Measurements from ENCODE around the gene PCBD1.
A peak's percentile ranks its signal among the peaks of the same experiment; 100 is the strongest.
"Not testable (repeated sequence)": the region's sequence is repeated elsewhere in the genome, so short reads cannot be mapped to it uniquely, and the experiment has no call there.

PCBD1 gene

DNA sequence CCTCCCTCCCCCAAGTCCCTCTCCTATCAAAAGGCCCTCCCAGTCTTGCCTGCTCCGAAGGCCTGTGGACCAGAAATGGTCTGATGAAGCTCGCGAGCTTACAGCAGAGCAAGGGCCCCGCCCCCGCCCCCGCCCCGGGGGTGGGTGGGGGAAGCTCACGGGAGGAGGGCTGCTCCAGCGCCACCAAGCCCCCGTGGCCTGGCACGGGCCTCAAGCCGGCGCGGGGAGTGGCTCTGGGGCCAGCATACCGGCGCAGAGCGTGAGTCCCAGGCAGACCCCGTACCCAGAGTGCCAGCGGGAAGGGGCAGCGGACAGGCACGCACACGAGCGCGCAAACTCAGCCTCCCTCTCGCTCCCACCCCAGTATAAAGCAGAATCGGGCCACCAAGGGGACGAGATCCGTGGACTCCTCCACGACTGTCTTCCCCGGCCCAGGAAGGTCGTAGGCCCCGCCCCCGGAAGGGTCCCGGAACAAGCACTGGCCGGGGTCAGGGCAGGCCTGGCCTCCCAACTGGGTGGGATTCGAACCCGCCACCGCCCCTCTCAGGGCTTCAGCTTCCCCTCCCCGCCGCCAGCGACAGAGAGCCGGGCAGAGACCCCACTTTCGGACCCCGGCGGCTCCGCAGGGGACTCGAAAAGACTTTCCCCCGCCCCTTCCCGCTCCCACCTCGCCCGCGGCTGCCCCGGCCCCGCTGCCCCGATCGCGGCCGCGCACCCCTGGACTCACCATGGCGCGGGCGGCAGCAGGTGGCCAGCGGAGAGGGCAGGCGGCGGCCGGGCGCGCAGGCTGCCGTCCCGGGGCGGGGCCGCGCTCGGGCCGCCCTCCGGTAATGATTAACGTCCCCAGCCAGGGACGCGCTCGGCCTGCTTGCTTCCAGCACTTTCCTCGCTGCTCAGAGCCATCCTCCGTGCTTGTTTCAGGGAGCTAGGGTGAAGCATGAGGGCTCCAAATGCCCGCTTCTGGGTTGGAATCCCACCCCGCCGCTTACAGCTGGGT is at the start of gene PCBD1:
Gene PCBD1, minus strand, starts transcription at position 762 of the 997 bp plus-strand sequence. Its CDS starts 32 bp downstream, at position 730.
- peak; percentile 51 for DNase-seq

- DNase-seq: no peak
Measured at GRCh38 chr10:70937661-70938060, 49.3 kb upstream of the PCBD1 start.

DNA sequence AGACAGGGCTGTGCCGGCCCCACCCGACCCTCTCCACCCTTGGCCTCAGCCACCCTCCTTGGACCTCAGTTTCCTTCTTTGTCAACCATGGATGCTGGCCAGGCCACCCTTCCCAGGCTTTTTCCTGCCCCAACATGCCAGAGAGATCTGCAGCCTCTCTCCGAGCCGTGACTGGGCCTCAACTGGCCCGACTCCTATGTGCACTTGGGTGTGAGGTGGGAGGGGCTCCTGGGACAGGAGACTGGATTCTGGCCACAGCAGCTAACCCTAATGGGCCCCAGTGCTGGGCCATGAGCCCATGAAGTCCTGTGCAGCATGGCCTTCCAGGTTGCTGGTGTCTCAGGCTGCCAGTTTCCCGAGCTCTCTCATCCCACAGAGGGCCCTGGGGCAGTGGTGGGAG is 47.7 kb upstream of the PCBD1 start:
- DNase-seq: no peak

GRCh38 chr10:70935631-70936030 is 47.3 kb upstream of the PCBD1 start:
- no peak for DNase-seq

DNA sequence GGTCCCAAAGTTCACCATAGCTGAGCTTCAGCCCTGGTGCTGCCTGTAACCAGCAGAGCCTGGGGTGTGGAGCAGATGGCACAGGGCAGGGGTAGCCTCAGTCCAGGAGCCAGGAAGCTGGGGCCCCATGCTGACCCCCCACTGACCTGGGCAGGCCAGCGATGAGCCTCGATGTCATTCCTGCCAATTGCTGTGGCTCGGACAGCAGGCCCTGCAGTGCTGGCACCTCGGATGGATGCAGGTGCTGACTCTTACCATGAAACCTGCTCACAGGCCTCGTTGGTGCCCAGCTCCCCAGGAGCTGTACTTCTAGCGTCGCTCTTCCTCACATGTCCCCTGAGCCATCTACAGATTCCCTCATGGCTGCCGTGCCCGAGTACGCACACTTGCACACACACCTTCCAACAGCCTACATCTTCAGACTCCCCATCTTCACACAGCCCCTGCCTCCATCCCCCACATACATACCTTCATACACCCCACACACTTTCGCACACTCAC is 46.8 kb upstream of the PCBD1 start:
- DNase-seq: no peak

DNA sequence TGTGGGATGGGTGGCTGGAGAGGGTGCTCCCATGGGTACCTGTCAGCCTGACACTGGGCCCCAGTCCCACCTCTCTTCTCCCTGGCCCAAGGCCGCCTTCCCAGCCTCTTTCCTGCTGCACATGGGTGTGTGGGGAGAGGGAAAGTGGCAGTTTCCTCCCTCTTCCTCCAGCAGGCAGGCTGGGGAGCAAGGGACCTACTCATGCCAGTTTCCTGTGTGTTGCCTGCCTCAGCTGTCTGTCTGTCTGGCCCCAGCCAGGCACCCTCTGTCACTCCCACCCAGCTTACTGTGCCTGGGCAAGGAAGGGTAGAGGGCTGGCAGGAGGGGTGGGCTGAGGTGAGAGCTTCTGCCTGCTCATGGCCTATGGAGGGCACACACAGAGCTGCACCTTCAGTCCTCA is 46.3 kb upstream of the PCBD1 start:
- no peak for DNase-seq

- DNase-seq: no peak
Measured at GRCh38 chr10:70932392-70933196, 44.2 kb upstream of the PCBD1 start.

DNA sequence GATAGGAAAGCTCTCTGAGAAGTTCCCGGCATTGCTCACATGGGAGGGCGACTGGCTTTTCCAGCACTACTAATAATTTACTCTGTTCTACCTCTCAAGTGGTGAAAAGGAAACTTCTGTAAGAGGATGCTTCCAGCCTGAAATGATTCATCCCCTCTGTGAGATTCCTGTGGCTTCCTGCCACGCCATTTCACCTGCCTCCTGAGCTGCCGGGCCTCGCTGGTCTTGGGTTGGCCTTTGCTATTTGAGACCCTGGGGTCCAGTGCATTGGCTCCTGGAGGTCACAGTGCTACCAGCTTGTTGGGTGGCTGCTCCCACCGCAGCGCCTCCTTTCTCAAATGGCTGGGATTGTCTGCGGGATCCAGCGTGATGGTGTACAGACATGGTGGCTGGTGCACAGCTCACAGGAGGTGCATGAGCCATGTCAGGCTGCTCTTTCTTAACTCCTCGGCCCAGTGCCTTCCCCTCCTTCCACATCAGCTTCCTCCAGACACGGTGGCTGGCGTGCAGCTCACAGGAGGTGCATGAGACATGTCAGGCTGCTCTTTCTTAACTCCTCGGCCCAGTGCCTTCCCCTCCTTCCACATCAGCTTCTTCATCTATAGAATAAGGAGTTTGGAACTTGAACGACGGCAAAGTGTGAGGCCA is 42.9 kb upstream of the PCBD1 start:
- no peak for DNase-seq

- DNase-seq: no peak
Measured at GRCh38 chr10:70930263-70931000, 42.1 kb upstream of the PCBD1 start.

DNA sequence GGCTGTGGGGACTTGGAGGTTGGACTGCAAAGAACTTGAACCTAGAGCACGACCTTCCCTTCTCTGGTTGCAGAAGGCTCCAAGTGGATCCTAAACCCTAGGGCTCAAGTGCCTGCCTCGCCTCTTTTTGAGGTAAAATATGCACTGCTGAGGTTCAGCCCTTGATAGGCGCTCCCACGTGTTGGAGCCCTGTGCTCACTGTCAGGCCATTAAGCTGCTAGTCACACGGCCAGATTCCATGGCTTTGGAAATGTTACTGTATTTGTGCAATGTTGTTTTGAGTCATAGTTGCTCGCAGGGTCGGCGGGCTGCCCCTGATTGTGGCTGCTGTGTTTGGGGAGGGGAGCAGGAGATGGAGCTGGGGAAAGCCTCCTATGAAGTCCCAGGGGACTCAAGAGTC is 39.8 kb upstream of the PCBD1 start:
- no peak for DNase-seq

DNA sequence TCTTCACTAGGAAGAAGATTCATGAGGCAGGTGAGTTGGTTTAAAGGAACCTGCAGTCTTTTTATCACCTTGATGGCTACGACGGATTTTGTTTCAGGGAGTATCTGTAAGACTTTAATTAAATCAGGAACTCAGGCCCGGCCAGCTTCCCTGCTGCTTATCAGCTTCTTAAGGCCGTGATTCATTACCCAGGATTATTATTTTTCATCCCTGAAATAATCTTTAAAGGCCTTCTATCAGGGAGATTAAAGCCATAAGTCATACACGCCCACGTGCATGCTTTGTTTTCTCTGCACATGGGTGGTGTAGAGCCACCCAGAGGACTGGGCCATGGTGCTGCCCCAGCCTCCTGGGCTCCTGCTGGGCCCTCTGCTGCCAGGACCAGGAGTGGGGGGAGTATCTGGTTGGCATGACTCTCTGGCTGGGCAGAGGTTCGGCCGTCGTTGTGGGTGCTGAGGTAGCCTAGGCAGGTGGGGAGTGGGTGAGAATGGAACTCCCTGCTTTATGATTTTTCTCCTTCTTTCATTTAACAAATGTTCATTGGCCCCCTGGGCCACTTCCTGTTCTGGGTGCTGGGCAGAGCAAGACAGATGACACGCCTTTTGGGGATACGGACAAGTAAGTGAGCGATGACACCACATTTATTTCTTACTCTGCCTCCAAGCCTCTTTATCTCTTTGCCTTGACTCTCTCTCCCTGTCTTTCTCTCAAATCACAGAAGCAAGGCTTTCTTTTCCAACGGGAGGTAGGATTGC is 39.0 kb upstream of the PCBD1 start:
- DNase-seq: no peak

GRCh38 chr10:70926226-70927000 is 38.0 kb upstream of the PCBD1 start:
- no peak for DNase-seq

- peak; percentile 49 for DNase-seq
Measured at GRCh38 chr10:70925377-70926225, 37.2 kb upstream of the PCBD1 start.

DNA sequence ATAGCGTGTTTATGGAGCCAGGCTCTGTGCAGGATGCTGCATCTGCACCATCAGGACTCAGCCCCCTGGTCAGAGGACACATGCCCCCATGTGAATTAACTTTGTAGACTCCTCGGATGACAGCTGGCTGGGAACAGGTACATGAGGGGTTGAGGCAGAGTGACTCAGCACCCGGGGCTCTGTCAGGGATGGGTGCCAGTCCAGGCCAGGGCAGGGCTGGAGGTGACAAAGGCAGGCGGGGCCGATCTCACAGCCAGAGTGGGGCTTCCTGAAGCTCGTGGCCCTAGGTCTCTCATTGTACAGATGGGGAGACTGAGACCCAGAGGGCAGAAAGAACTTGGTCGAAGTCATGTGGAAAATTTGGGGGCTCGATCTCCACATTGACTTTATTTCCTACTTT is 35.3 kb upstream of the PCBD1 start:
- no peak for DNase-seq

DNA sequence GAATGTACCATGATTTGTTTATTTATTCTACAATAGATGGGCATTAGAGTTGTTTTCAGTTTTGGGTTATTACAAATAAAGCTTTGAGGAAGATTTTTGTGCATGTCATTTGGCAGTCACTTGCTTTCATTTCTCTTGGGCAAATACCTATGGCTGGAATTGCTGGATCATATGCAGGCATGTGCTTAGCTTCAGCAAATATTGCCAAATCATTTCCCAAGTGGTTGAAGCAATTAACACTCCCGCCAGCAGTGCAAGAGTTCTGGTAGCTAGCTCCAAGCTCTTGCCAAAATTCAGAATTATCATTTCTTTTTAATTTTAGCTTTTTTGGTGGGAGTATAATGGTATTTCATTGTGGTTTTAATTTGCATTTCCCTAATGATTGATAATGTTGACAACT is 32.9 kb upstream of the PCBD1 start:
- no peak for DNase-seq

- no peak for DNase-seq
Measured at GRCh38 chr10:70920519-70920918, 32.2 kb upstream of the PCBD1 start.

GRCh38 chr10:70919906-70920305 is 31.5 kb upstream of the PCBD1 start:
- DNase-seq: not testable (repeated sequence)

DNA sequence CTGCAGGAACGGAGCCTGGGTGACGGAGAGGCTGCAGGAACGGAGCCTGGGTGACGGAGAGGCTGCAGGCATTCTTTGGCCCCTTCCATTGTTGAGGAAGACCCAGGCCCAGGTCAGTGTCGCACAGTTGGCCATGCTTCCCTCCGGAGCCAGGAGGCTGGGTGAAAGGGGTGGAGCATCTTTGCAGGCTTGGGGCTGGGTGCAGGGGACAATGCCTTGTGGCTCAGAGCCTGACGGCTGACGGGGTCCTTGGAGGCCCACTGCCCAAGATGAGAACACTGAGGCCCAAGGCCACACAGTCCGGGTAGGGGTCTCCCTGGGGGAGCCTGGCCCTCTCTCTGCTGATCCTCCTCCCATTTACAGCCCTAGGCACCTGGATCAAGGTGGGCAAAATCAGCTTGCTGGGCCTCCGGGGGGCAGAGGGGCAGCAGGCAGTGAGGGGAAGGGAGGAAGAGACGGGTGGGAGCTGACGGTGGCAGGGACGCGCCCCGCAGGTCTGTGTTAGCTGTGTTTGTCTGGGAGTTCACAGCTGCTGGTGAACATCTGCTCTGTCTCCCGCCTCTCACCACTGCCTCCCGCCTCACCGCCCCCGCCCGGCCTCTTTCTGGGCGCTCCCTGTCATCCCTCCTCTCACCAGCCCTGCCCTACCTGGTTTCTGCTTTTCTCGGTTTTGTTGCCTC is 30.6 kb upstream of the PCBD1 start:
- DNase-seq: no peak

- DNase-seq: no peak
Measured at GRCh38 chr10:70917635-70918034, 29.3 kb upstream of the PCBD1 start.

Data from midbrain (tissue), 1 donor.